ENCODE data around the gene EEF1G.

- TF ChIP-seq CTCF (IDR thresholded peaks at IDR 0.05) = no peak
- TF ChIP-seq POLR2AphosphoS5 (IDR thresholded peaks at IDR 0.05; ENCODE audit: low read depth, low read length) = no peak
- no peak for TF ChIP-seq SIN3A (IDR thresholded peaks at IDR 0.05; ENCODE audit: borderline replicate concordance, insufficient read depth, low read depth, low read length)
- TF ChIP-seq REST (IDR thresholded peaks at IDR 0.05; ENCODE audit: insufficient read depth in 1 of 2, low read depth in 2 of 2, low read length in 1 of 2) = no peak
- no peak for TF ChIP-seq TCF7L2 (IDR thresholded peaks at IDR 0.05; ENCODE audit: low read depth, low read length)
These were observed 29.3 kb upstream of the EEF1G start for GRCh38 chr11:62603072-62603408.
